ENCODE results near the gene BTG4. TPM values are rescaled to one million over a fixed set of nuclear protein-coding genes. Genes with fewer than 3 reads are reported as not detected.

BTG4 gene
- total RNA-seq, 1 experiment from 2014 or later: not detected

GRCh38 chr11:111447931-111448330 lies 64.3 kb downstream of the BTG4 start:
- H3K36me3 Mint-ChIP-seq: no peaks in the 10 kb centered on the region

GRCh38 chr11:111447112-111447471 lies 65.1 kb downstream of the BTG4 start:
- CTCF ChIA-PET: interaction anchor here (0.7 to 3.2 kb wide), 14 partner anchors 9 to 968 kb away, joined by 3 to 22 read pairs (median 5); no protein-coding TSS in a partner anchor
- H3K27me3 Mint-ChIP-seq (ENCODE audit: low read depth): no peaks in the 10 kb centered on the region
- H3K4me1 Mint-ChIP-seq: peaks cover 22% of the 10 kb centered on the region
- no peak overlapping the region for H3K4me3 Mint-ChIP-seq
- no peak overlapping the region for H3K27ac Mint-ChIP-seq
- DNase-seq (ENCODE audit: low spot score) (no peak), ATAC-seq (no peak)
- POLR2A ChIA-PET: no interaction called here
- H3K9me3 Mint-ChIP-seq: no peaks in the 10 kb centered on the region
- no peaks in the 10 kb centered on the region for H3K36me3 Mint-ChIP-seq
- TF ChIP-seq PRDM15 (CRISPR knock-in tag; IDR thresholded peaks at IDR 0.05) (no peak), ATF3 (CRISPR knock-in tag; conservative IDR thresholded peaks at IDR 0.05) (no peak), ZNF281 (CRISPR knock-in tag; IDR thresholded peaks at IDR 0.05) (no peak), AFF4 (CRISPR knock-in tag; IDR thresholded peaks at IDR 0.05; ENCODE audit: borderline replicate concordance) (no peak), ZNF121 (CRISPR knock-in tag; IDR thresholded peaks at IDR 0.05) (no peak), NFYB (CRISPR knock-in tag; conservative IDR thresholded peaks at IDR 0.05; ENCODE audit: low read depth) (no peak)

More at GRCh38 chr11:111447931-111448330, 64.3 kb downstream of the BTG4 start:
- no peak overlapping the region for H3K27ac Mint-ChIP-seq
- ATAC-seq (no peak), DNase-seq (ENCODE audit: low spot score) (no peak)
- no peaks in the 10 kb centered on the region for H3K9me3 Mint-ChIP-seq
- POLR2A ChIA-PET: no interaction called here
- H3K4me3 Mint-ChIP-seq: no peak overlapping the region
- TF ChIP-seq EMX1 (CRISPR knock-in tag; IDR thresholded peaks at IDR 0.05) (no peak), ZNF232 (CRISPR knock-in tag; IDR thresholded peaks at IDR 0.05) (no peak), USF1 (CRISPR knock-in tag; IDR thresholded peaks at IDR 0.05) (no peak), ZBTB21 (CRISPR knock-in tag; IDR thresholded peaks at IDR 0.05; ENCODE audit: borderline replicate concordance) (no peak), CTCF (IDR thresholded peaks at IDR 0.05) (no peak), ZNF263 (CRISPR knock-in tag; IDR thresholded peaks at IDR 0.05; ENCODE audit: low read depth) (no peak), ZNF671 (CRISPR knock-in tag; IDR thresholded peaks at IDR 0.05) (no peak), AR (CRISPR knock-in tag; IDR thresholded peaks at IDR 0.05) (no peak), SP1 (CRISPR knock-in tag; conservative IDR thresholded peaks at IDR 0.05) (no peak)
- CTCF ChIA-PET: interaction anchor here (1.1 to 3.2 kb wide), 3 partner anchors 10 to 24 kb away, joined by 3 to 22 read pairs (median 4); no protein-coding TSS in a partner anchor
- H3K4me1 Mint-ChIP-seq: peaks cover 22% of the 10 kb centered on the region
- no peaks in the 10 kb centered on the region for H3K27me3 Mint-ChIP-seq (ENCODE audit: low read depth)
